PC-9 (cell line): ENCODE measurements around the gene LRTM1. TPM values are rescaled to one million over a fixed set of nuclear protein-coding genes. Genes with fewer than 3 reads are reported as not detected.

Experiments used
- BruUV-seq: library from RNA; stranded (reverse); fragments of 400-500 nt; replicated peaks from 2 replicates; lab custom pipeline; 2021; lab: Mats Ljungman, UMichigan
- CTCF ChIA-PET: fragments of 300-600 bp; sonication (Branson Sonifier 250); formaldehyde crosslinking; loops from one replicate; lab custom pipeline; 2022; ENCODE audit warnings: antibody characterized with exemption; lab: Charles Lee
- POLR2A ChIA-PET: fragments of 300-600 bp; sonication (Branson Sonifier 250); formaldehyde crosslinking; loops from one replicate; lab custom pipeline; 2022; ENCODE audit warnings: antibody characterized with exemption; ENCODE audit not compliant: unreplicated experiment; lab: Charles Lee
- DNase-seq, 2 experiments: peaks; one replicate each; pipeline versions ENCODE4 v3.0.0 to v3.0.0-alpha.2; 2015 to 2022; ENCODE audit warnings: mixed read lengths in 1 of 2
- H2AFZ ChIP-seq: fragments of 200-600 bp; sonication (generic); 2 replicates; pipeline ENCODE4 v1.8.1; 2017; ENCODE audit warnings: antibody characterized with exemption
- H3F3A ChIP-seq: fragments of 200-600 bp; sonication (generic); 2 replicates; pipeline ENCODE4 v1.8.1; 2017; ENCODE audit warnings: antibody characterized with exemption, mild to moderate bottlenecking, low read depth; ENCODE audit not compliant: insufficient read depth
- H3K27ac ChIP-seq: fragments of 200-600 bp; sonication (generic); 2 replicates; pipeline ENCODE4 v1.6.1; 2016; ENCODE audit warnings: mixed run types
- H3K27me3 ChIP-seq: fragments of 200-600 bp; sonication (generic); 2 replicates; pipeline ENCODE4 v1.6.1; 2016; ENCODE audit warnings: low read depth, mixed run types; ENCODE audit not compliant: insufficient read depth
- H3K36me3 ChIP-seq: fragments of 200-600 bp; sonication (generic); 2 replicates; pipeline ENCODE4 v1.6.1; 2016; ENCODE audit warnings: low read depth, mixed run types
- H3K4me1 ChIP-seq: fragments of 200-600 bp; sonication (generic); replicated peaks from 2 replicates; pipeline ENCODE4 v1.6.1; 2016; ENCODE audit warnings: mixed run types; ENCODE audit not compliant: insufficient read depth
- H3K4me2 ChIP-seq: fragments of 200-600 bp; sonication (generic); 2 replicates; pipeline ENCODE4 v1.6.1; 2017; ENCODE audit warnings: mixed run types
- H3K4me3 ChIP-seq: fragments of 200-600 bp; sonication (generic); 2 replicates; pipeline ENCODE4 v1.6.1; 2016; ENCODE audit warnings: mixed run types
- H3K79me2 ChIP-seq: fragments of 200-600 bp; sonication (generic); 2 replicates; pipeline ENCODE4 v1.6.1; 2017; ENCODE audit warnings: low read depth, mixed run types
- H3K9me2 ChIP-seq: fragments of 200-600 bp; sonication (generic); 2 replicates; pipeline ENCODE4 v1.8.1; 2017; ENCODE audit warnings: mild to moderate bottlenecking; ENCODE audit not compliant: insufficient read depth
- H3K9me3 ChIP-seq: fragments of 200-600 bp; sonication (generic); 2 replicates; pipeline ENCODE4 v1.8.1; 2016; ENCODE audit warnings: low read depth; ENCODE audit not compliant: insufficient read depth
- H4K20me1 ChIP-seq: fragments of 200-600 bp; sonication (generic); 2 replicates; pipeline ENCODE4 v1.8.1; 2017; ENCODE audit not compliant: insufficient read depth
- EZH2 ChIP-seq: fragments of 200-600 bp; sonication (generic); IDR thresholded peaks from 2 replicates; pipeline ENCODE4 v1.8.0; 2017; ENCODE audit warnings: antibody characterized with exemption, low read depth
- intact Hi-C: fragments of 100-400 bp; cut with micrococcal nuclease; formaldehyde crosslinking; loops from one replicate; pipeline ENCODE4 v1.10.0; 2022; ENCODE audit not compliant: unreplicated experiment
- total RNA-seq: library from RNA; stranded (reverse); gene quantifications from 2 replicates; pipeline ENCODE4 v1.2.3, GENCODE V29; 2021
- TF ChIP-seq, protein P1 (sequence below): fragments of 200-600 bp; sonication (generic); conservative IDR thresholded peaks from 2 replicates; pipeline ENCODE4 v1.6.1; 2017; ENCODE audit warnings: mixed run types, antibody characterized with exemption, mild to moderate bottlenecking, moderate library complexity

LRTM1 gene
- total RNA-seq, 1 experiment from 2014 or later, result not detected

DNA sequence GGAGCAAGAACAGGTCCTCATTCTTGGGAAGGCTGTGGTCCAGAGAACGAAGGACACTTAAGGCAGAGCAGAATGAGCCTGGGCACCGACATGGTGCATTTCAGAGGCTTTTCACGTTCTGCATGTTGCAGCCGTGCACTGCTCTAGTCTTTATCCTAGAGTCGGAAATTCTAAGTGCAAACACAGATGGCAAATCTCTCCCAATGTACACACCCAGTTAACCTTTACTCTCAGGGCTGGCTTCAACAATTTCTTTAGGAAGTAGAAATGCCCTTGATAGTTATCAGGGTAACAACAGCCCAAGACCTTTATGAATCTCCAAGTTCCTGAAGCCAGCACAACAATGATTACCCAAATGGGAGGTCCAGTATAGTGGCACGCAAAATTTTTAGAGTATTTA lies 39.1 kb upstream of the LRTM1 start:
- DNase-seq, result no peak
- Histone ChIP-seq H3K79me2 (no peaks in the 10 kb centered on the region), H3K27ac (no peak overlapping the region), H3K4me2 (no peak overlapping the region), H3K27me3 (no peaks in the 10 kb centered on the region), H3K9me2 (no peaks in the 10 kb centered on the region), H2AFZ (no peak overlapping the region), H3F3A (no peaks in the 10 kb centered on the region), H3K36me3 (no peaks in the 10 kb centered on the region), H3K9me3 (no peaks in the 10 kb centered on the region), H4K20me1 (no peaks in the 10 kb centered on the region), H3K4me3 (no peak overlapping the region), H3K4me1 (no peaks in the 10 kb centered on the region)
- intact Hi-C loops, result no loop called here
- no TSS peak for BruUV-seq
- TF ChIP-seq, protein P1, sequence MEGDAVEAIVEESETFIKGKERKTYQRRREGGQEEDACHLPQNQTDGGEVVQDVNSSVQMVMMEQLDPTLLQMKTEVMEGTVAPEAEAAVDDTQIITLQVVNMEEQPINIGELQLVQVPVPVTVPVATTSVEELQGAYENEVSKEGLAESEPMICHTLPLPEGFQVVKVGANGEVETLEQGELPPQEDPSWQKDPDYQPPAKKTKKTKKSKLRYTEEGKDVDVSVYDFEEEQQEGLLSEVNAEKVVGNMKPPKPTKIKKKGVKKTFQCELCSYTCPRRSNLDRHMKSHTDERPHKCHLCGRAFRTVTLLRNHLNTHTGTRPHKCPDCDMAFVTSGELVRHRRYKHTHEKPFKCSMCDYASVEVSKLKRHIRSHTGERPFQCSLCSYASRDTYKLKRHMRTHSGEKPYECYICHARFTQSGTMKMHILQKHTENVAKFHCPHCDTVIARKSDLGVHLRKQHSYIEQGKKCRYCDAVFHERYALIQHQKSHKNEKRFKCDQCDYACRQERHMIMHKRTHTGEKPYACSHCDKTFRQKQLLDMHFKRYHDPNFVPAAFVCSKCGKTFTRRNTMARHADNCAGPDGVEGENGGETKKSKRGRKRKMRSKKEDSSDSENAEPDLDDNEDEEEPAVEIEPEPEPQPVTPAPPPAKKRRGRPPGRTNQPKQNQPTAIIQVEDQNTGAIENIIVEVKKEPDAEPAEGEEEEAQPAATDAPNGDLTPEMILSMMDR, result no peak
- no peak for TF ChIP-seq EZH2
- ChIA-PET POLR2A (no interaction called here), CTCF (no interaction called here)

DNA sequence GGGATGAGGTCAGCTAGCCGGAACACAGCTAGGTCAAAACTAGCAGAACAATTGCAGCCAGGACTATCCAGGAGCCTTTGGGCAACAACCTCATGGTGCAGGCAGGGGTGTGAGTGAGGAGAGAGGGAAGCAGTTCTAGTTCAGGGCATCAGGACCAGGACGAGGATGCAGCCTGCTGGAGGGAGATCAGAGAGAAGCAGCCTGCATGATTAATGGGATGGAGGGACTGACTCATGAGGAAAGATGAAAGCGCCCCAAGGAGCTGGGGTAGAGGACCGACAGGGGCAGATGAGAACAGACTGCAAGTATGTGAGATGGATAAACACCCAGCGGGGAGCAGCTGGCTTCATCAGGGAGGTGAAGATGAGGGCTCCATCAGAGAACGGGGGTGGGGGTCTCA lies 37.9 kb upstream of the LRTM1 start:
- Histone ChIP-seq H3K4me3 (no peak overlapping the region), H3K79me2 (no peaks in the 10 kb centered on the region), H3K9me3 (no peaks in the 10 kb centered on the region), H3K27me3 (no peaks in the 10 kb centered on the region), H2AFZ (no peak overlapping the region), H4K20me1 (no peaks in the 10 kb centered on the region), H3K27ac (no peak overlapping the region), H3F3A (no peaks in the 10 kb centered on the region), H3K36me3 (no peaks in the 10 kb centered on the region), H3K4me1 (no peaks in the 10 kb centered on the region), H3K4me2 (no peak overlapping the region), H3K9me2 (no peaks in the 10 kb centered on the region)
- no TSS peak for BruUV-seq
- DNase-seq, result no peak
- intact Hi-C loops, result no loop called here
- TF ChIP-seq, protein P1, result no peak
- TF ChIP-seq EZH2, result no peak
- CTCF ChIA-PET, result no interaction called here
- POLR2A ChIA-PET, result no interaction called here

DNA sequence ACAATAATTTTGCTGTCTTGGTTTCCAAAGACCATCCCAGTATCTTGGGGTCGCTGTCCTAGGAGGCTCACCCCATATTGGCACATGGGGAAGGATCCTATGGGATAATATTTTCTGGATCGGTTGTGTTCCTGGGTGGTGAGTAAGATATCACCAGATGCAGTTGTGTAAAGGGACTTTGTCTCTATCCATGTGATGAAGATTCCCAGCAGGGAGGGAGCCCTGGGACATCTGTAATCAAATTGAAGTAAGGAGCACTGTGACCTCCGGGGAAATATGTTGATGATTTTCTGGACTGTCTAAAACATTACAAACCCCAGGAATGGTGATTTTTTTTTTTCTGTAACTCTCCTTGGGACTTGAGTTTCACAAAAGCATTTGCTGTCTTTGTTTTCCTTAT lies 36.2 kb upstream of the LRTM1 start:
- H3K4me1 ChIP-seq, result no peaks in the 10 kb centered on the region
- H3K9me3 ChIP-seq, result no peaks in the 10 kb centered on the region
- ChIA-PET POLR2A (no interaction called here), CTCF (no interaction called here)
- no peaks in the 10 kb centered on the region for H3K79me2 ChIP-seq
- H3K9me2 ChIP-seq, result no peaks in the 10 kb centered on the region
- no peak overlapping the region for H3K4me3 ChIP-seq
- H3K27me3 ChIP-seq, result no peaks in the 10 kb centered on the region
- no TSS peak for BruUV-seq
- no peak overlapping the region for H2AFZ ChIP-seq
- TF ChIP-seq, protein P1, result no peak
- no peak for TF ChIP-seq EZH2
- no peaks in the 10 kb centered on the region for H4K20me1 ChIP-seq
- H3K4me2 ChIP-seq, result no peak overlapping the region
- no peak for DNase-seq
- H3K36me3 ChIP-seq, result no peaks in the 10 kb centered on the region
- H3F3A ChIP-seq, result no peaks in the 10 kb centered on the region
- no peak overlapping the region for H3K27ac ChIP-seq
- intact Hi-C loops, result no loop called here
